MG63 (cell line): Measurements from ENCODE around the gene ATP6V0E2. TPM values are rescaled to one million over a fixed set of nuclear protein-coding genes. Genes with fewer than 3 reads are reported as not detected.

Experiments used
- DNase-seq: peaks from one replicate; pipeline ENCODE4 v3.0.0-alpha.2; 2020
- H3K27me3 ChIP-seq: fragments of 250-450 bp; sonication (Bioruptor Pico); 2 replicates; pipeline ENCODE4 v1.5.1; 2020; ENCODE audit warnings: mild to moderate bottlenecking, moderate library complexity
- H3K36me3 ChIP-seq: fragments of 250-450 bp; sonication (Bioruptor Pico); 2 replicates; pipeline ENCODE4 v1.5.1; 2020; ENCODE audit warnings: mild to moderate bottlenecking, moderate library complexity
- H3K4me3 ChIP-seq: fragments of 250-450 bp; sonication (Bioruptor Pico); 2 replicates; pipeline ENCODE4 v1.5.1; 2020; ENCODE audit warnings: mild to moderate bottlenecking, moderate library complexity
- H3K9me3 ChIP-seq: fragments of 250-450 bp; sonication (Bioruptor Pico); 2 replicates; pipeline ENCODE4 v1.5.1; 2020; ENCODE audit warnings: mild to moderate bottlenecking, moderate library complexity
- total RNA-seq: library from RNA; depleted of rRNA; stranded (reverse); fragments of >200 nt; shearing (Covaris generic); gene quantifications from 2 replicates; pipeline ENCODE4 v1.2.3, GENCODE V29; 2014; ENCODE audit warnings: low replicate concordance

Gene ATP6V0E2
- total RNA-seq, 1 experiment from 2014 or later: 21.9 TPM

- H3K27me3 ChIP-seq: no peaks in the 10 kb centered on the region
- DNase-seq: no peak
- no peak overlapping the region for H3K4me3 ChIP-seq
- no peaks in the 10 kb centered on the region for H3K36me3 ChIP-seq
- H3K9me3 ChIP-seq: no peaks in the 10 kb centered on the region
These were observed 37.3 kb upstream of the ATP6V0E2 start for GRCh38 chr7:149836434-149836833.

GRCh38 chr7:149837564-149838223 is 36.1 kb upstream of the ATP6V0E2 start:
- H3K4me3 ChIP-seq: peak overlapping the region; percentile 89; the same call in 1 of the 2 replicates
- no peak for DNase-seq
- H3K27me3 ChIP-seq: no peaks in the 10 kb centered on the region
- H3K36me3 ChIP-seq: no peaks in the 10 kb centered on the region
- H3K9me3 ChIP-seq: no peaks in the 10 kb centered on the region

- Histone ChIP-seq H3K36me3 (no peaks in the 10 kb centered on the region), H3K9me3 (no peaks in the 10 kb centered on the region), H3K4me3 (peak within 1 kb of the TSS; percentile 89), H3K27me3 (no peaks in the 10 kb centered on the region)
- peak; percentile 94 for DNase-seq
These were observed 35.4 kb upstream of the ATP6V0E2 start, which contains the start of gene ZNF862 for GRCh38 chr7:149838224-149838991. Gene ZNF862 (plus strand): TSS chr7:149838375. CDS start chr7:149838612, 237 bp downstream.

- Histone ChIP-seq H3K36me3 (no peaks in the 10 kb centered on the region), H3K27me3 (no peaks in the 10 kb centered on the region), H3K9me3 (no peaks in the 10 kb centered on the region), H3K4me3 (peak overlapping the region; percentile 89)
- DNase-seq: no peak
These were observed 34.8 kb upstream of the ATP6V0E2 start for GRCh38 chr7:149838992-149839408.

GRCh38 chr7:149839933-149840332 is 33.8 kb upstream of the ATP6V0E2 start:
- H3K4me3 ChIP-seq: no peak overlapping the region

GRCh38 chr7:149843566-149843965 is 30.2 kb upstream of the ATP6V0E2 start:
- H3K36me3 ChIP-seq: no peaks in the 10 kb centered on the region
- H3K9me3 ChIP-seq: no peaks in the 10 kb centered on the region
- no peaks in the 10 kb centered on the region for H3K27me3 ChIP-seq
- DNase-seq: no peak
- H3K4me3 ChIP-seq: no peak overlapping the region

More at GRCh38 chr7:149839933-149840332, 33.8 kb upstream of the ATP6V0E2 start:
- H3K9me3 ChIP-seq: no peaks in the 10 kb centered on the region
- H3K36me3 ChIP-seq: no peaks in the 10 kb centered on the region
- no peaks in the 10 kb centered on the region for H3K27me3 ChIP-seq
- no peak for DNase-seq

- no peak for DNase-seq
- H3K4me3 ChIP-seq: no peak overlapping the region
- no peaks in the 10 kb centered on the region for H3K36me3 ChIP-seq
These were observed 29.3 kb upstream of the ATP6V0E2 start for GRCh38 chr7:149844445-149844844.

GRCh38 chr7:149845257-149845980 is 28.4 kb upstream of the ATP6V0E2 start:
- no peaks in the 10 kb centered on the region for H3K27me3 ChIP-seq
- no peak for DNase-seq
- no peaks in the 10 kb centered on the region for H3K36me3 ChIP-seq
- no peak overlapping the region for H3K4me3 ChIP-seq
- H3K9me3 ChIP-seq: no peaks in the 10 kb centered on the region

More at GRCh38 chr7:149844445-149844844, 29.3 kb upstream of the ATP6V0E2 start:
- Histone ChIP-seq H3K27me3 (no peaks in the 10 kb centered on the region), H3K9me3 (no peaks in the 10 kb centered on the region)

GRCh38 chr7:149846021-149846420 is 27.7 kb upstream of the ATP6V0E2 start:
- no peaks in the 10 kb centered on the region for H3K9me3 ChIP-seq
- no peak for DNase-seq
- H3K27me3 ChIP-seq: no peaks in the 10 kb centered on the region
- H3K4me3 ChIP-seq: no peak overlapping the region
- no peaks in the 10 kb centered on the region for H3K36me3 ChIP-seq

- no peak for DNase-seq
- Histone ChIP-seq H3K27me3 (no peaks in the 10 kb centered on the region), H3K4me3 (no peak overlapping the region), H3K36me3 (no peaks in the 10 kb centered on the region), H3K9me3 (no peaks in the 10 kb centered on the region)
These were observed 27.2 kb upstream of the ATP6V0E2 start for GRCh38 chr7:149846436-149847046.

- Histone ChIP-seq H3K4me3 (no peak overlapping the region), H3K9me3 (no peaks in the 10 kb centered on the region), H3K27me3 (no peaks in the 10 kb centered on the region), H3K36me3 (no peaks in the 10 kb centered on the region)
- no peak for DNase-seq
These were observed 24.6 kb upstream of the ATP6V0E2 start for GRCh38 chr7:149849174-149849573.

GRCh38 chr7:149850007-149850594 is 23.7 kb upstream of the ATP6V0E2 start:
- H3K36me3 ChIP-seq: no peaks in the 10 kb centered on the region

GRCh38 chr7:149850716-149851115 is 23.1 kb upstream of the ATP6V0E2 start:
- no peaks in the 10 kb centered on the region for H3K36me3 ChIP-seq
- no peak overlapping the region for H3K4me3 ChIP-seq
- DNase-seq: no peak
- H3K27me3 ChIP-seq: no peaks in the 10 kb centered on the region
- no peaks in the 10 kb centered on the region for H3K9me3 ChIP-seq

More at GRCh38 chr7:149850007-149850594, 23.7 kb upstream of the ATP6V0E2 start:
- H3K4me3 ChIP-seq: no peak overlapping the region
- H3K9me3 ChIP-seq: no peaks in the 10 kb centered on the region
- no peak for DNase-seq
- no peaks in the 10 kb centered on the region for H3K27me3 ChIP-seq

GRCh38 chr7:149851449-149851848 is 22.3 kb upstream of the ATP6V0E2 start:
- no peak overlapping the region for H3K4me3 ChIP-seq
- H3K9me3 ChIP-seq: no peaks in the 10 kb centered on the region
- no peaks in the 10 kb centered on the region for H3K27me3 ChIP-seq
- no peaks in the 10 kb centered on the region for H3K36me3 ChIP-seq
- DNase-seq: no peak

GRCh38 chr7:149853157-149853556 is 20.6 kb upstream of the ATP6V0E2 start:
- no peaks in the 10 kb centered on the region for H3K27me3 ChIP-seq
- no peaks in the 10 kb centered on the region for H3K36me3 ChIP-seq
- H3K9me3 ChIP-seq: no peaks in the 10 kb centered on the region
- H3K4me3 ChIP-seq: no peak overlapping the region
- no peak for DNase-seq

GRCh38 chr7:149854611-149855360 is 19.0 kb upstream of the ATP6V0E2 start:
- H3K9me3 ChIP-seq: no peaks in the 10 kb centered on the region
- peak; percentile 15 for DNase-seq
- H3K36me3 ChIP-seq: no peaks in the 10 kb centered on the region

More at GRCh38 chr7:149854611-149855360, 19.0 kb upstream of the ATP6V0E2 start:
- Histone ChIP-seq H3K27me3 (no peaks in the 10 kb centered on the region), H3K4me3 (no peak overlapping the region)
